ENCODE results near the gene TPSAB1. TPM values are rescaled to one million over a fixed set of nuclear protein-coding genes. Genes with fewer than 3 reads are reported as not detected.
"Not testable (repeated sequence)": the region's sequence is repeated elsewhere in the genome, so short reads cannot be mapped to it uniquely, and the experiment has no call there.

The TPSAB1 gene
- total RNA-seq, 1 experiment from 2014 or later = not detected

DNA sequence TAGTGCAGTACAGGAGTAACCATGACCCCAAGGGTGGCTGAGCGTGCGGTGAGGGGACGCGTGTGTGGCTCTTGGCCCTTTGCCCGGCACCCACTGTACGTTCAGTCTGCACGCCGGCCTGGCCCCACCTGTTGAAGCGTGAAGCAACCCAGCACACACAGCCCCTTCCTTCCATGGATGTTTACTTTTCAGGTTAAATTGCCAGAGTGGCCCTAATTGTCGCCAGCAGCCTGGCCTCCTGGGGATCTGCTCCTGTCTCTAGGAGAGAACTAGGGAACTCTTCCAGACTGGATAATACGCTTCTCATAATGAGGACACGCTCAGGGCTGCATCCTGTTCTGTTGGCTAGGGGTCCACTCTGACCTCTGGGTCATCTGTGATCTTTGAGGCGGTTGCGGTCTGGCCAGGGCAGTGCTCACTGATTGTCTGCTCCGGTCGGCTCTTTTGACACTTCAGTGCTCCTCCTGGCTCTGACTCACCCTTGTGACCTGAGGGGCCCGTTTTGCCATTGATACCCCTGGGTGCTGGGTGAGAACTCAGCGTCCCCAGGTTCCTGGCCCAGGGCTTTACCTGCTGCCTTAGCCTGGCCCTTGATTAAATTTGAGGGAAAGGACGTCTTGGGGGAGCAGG lies 43.2 kb upstream of the TPSAB1 start:
- no peaks in the 10 kb centered on the region for H4K20me1 ChIP-seq (ENCODE audit: insufficient read depth, low read depth, low read length)
- no peaks in the 10 kb centered on the region for H3K9me3 ChIP-seq (ENCODE audit: low read length)
- no peaks in the 10 kb centered on the region for H3K27me3 ChIP-seq (ENCODE audit: low read length)
- no peak overlapping the region for H2AFZ ChIP-seq (ENCODE audit: low read length)
- H3K4me3 ChIP-seq (ENCODE audit: low read length) = no peak overlapping the region
- no peak overlapping the region for H3K9ac ChIP-seq (ENCODE audit: low read length)
- no peak overlapping the region for H3K4me2 ChIP-seq (ENCODE audit: low read depth, low read length, poor library complexity, severe bottlenecking)
- H3K36me3 ChIP-seq (ENCODE audit: insufficient read depth, low read length) = no peaks in the 10 kb centered on the region
- H3K27ac ChIP-seq (ENCODE audit: low read length) = no peak overlapping the region
- no peak for DNase-seq
- no peaks in the 10 kb centered on the region for H3K9me2 ChIP-seq (replicated peaks; ENCODE audit: insufficient read depth, low read length)
- H3K79me2 ChIP-seq (ENCODE audit: low read length) = no peaks in the 10 kb centered on the region
- peaks cover 8% of the 10 kb centered on the region for H3K4me1 ChIP-seq (ENCODE audit: low read length)

DNA sequence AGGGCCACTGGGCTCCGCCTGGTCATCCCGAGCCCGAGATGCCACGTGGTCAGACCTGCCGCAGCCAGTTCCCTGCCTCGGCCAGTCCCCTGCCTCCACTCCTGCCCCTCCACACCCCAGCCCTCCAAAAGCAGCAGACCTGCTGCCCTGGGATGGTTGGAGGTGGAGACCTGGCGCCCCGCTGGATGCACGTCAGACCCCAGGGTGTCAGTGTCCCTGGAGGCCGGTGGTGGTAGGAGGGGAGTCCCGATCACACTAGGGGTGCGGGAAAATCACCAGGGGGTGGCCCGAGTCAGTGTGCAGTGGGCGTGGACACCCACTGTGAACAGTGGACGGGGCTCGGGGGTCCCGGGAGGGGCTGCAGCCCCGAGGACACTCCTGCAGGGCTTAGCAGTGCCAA lies 42.3 kb upstream of the TPSAB1 start:
- Histone ChIP-seq H3K9me2 (replicated peaks; ENCODE audit: insufficient read depth, low read length) (no peaks in the 10 kb centered on the region), H3K9ac (ENCODE audit: low read length) (no peak overlapping the region), H3K79me2 (ENCODE audit: low read length) (no peaks in the 10 kb centered on the region), H3K4me1 (ENCODE audit: low read length) (peaks cover 5% of the 10 kb centered on the region), H3K4me2 (ENCODE audit: low read depth, low read length, poor library complexity, severe bottlenecking) (no peak overlapping the region), H2AFZ (ENCODE audit: low read length) (no peak overlapping the region), H3K27ac (ENCODE audit: low read length) (no peak overlapping the region), H3K36me3 (ENCODE audit: insufficient read depth, low read length) (no peaks in the 10 kb centered on the region), H3K9me3 (ENCODE audit: low read length) (no peaks in the 10 kb centered on the region), H3K4me3 (ENCODE audit: low read length) (no peak overlapping the region), H3K27me3 (ENCODE audit: low read length) (no peaks in the 10 kb centered on the region), H4K20me1 (ENCODE audit: insufficient read depth, low read depth, low read length) (no peaks in the 10 kb centered on the region)
- no peak for DNase-seq

DNA sequence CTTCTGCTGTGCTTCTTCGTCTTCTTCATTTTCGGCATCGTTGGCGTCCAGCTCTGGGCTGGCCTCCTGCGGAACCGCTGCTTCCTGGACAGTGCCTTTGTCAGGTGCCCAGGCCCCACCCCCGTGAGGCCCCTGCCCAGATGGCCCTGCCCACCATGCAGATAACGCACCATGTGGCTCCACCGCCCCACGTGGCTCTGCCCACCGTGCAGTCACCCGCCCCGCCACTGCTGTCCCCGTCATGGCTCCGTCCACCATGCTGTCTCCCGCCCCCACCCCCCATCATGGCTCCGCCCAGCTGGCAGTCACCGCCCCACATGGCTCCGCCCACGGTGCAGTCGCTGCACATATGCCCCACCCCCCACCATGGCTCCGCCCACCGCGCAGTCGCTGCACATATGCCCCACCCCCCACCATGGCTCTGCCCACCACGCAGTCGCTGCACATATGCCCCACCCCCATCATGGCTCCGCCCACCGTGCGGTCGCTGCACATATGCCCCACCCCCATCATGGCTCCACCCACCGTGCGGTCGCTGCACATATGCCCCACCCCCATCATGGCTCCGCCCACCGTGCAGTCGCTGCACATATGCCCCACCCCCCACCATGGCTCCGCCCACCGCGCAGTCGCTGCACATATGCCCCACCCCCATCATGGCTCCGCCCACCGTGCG lies 41.7 kb upstream of the TPSAB1 start:
- H3K9me3 ChIP-seq (ENCODE audit: low read length); H3K36me3 ChIP-seq (ENCODE audit: insufficient read depth, low read length); H3K9me2 ChIP-seq (replicated peaks; ENCODE audit: insufficient read depth, low read length); H3K27me3 ChIP-seq (ENCODE audit: low read length); H3K9ac ChIP-seq (ENCODE audit: low read length); H3K4me1 ChIP-seq (ENCODE audit: low read length); H3K79me2 ChIP-seq (ENCODE audit: low read length); H3K4me3 ChIP-seq (ENCODE audit: low read length); H3K27ac ChIP-seq (ENCODE audit: low read length); H2AFZ ChIP-seq (ENCODE audit: low read length); H4K20me1 ChIP-seq (ENCODE audit: insufficient read depth, low read depth, low read length); H3K4me2 ChIP-seq (ENCODE audit: low read depth, low read length, poor library complexity, severe bottlenecking); DNase-seq: not testable (repeated sequence)

DNA sequence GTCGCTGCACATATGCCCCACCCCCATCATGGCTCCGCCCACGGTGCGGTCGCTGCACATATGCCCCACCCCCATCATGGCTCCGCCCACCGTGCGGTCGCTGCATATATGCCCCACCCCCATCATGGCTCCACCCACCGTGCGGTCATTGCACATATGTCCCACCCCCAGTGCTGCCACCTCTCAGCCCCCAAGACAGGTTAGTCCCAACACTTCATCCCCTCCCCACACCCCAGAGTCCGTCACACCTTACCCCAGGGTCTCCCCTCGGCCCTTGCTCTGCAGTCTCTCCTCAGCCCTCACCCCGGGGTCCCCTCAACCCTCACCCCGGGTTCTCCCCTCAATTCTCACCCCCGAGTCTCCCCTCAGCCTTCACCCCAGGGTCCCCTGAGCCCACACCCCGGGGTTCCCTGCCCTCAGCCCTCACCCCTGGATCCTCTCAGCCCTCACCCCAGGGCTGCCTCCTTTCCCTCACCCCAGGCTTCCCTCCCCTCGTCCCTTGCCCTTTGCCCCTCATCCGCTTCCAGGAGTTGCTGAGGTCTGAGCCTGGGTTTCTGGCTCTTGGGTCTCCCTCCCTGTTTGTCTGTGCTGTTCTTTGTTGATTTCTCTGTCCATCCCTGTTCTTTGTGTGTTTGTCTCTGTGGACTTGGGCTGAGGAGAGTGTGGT lies 41.0 kb upstream of the TPSAB1 start:
- H3K27ac ChIP-seq (ENCODE audit: low read length) = no peak overlapping the region
- no peaks in the 10 kb centered on the region for H4K20me1 ChIP-seq (ENCODE audit: insufficient read depth, low read depth, low read length)
- no peak for DNase-seq
- no peak overlapping the region for H2AFZ ChIP-seq (ENCODE audit: low read length)
- no peaks in the 10 kb centered on the region for H3K27me3 ChIP-seq (ENCODE audit: low read length)
- no peaks in the 10 kb centered on the region for H3K4me1 ChIP-seq (ENCODE audit: low read length)
- H3K4me3 ChIP-seq (ENCODE audit: low read length) = no peak overlapping the region
- H3K9me2 ChIP-seq (replicated peaks; ENCODE audit: insufficient read depth, low read length) = no peaks in the 10 kb centered on the region
- H3K36me3 ChIP-seq (ENCODE audit: insufficient read depth, low read length) = no peaks in the 10 kb centered on the region
- no peaks in the 10 kb centered on the region for H3K79me2 ChIP-seq (ENCODE audit: low read length)
- no peak overlapping the region for H3K4me2 ChIP-seq (ENCODE audit: low read depth, low read length, poor library complexity, severe bottlenecking)
- H3K9me3 ChIP-seq (ENCODE audit: low read length) = no peaks in the 10 kb centered on the region
- H3K9ac ChIP-seq (ENCODE audit: low read length) = no peak overlapping the region

DNA sequence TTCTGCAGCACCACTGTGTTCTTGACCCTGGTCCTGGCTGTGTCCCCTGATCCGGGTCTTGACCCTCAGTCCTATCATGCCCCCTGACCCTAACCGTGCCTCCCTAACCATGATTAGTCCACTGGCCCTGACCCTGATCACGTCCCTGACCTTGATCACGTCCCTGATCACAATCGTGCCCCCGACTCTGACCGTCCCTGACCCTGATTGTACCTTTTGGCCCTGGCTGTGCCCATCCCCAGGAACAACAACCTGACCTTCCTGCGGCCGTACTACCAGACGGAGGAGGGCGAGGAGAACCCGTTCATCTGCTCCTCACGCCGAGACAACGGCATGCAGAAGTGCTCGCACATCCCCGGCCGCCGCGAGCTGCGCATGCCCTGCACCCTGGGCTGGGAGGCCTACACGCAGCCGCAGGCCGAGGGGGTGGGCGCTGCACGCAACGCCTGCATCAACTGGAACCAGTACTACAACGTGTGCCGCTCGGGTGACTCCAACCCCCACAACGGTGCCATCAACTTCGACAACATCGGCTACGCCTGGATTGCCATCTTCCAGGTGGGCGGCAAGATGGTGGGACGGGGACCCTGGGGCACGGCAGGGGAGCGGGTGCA lies 40.4 kb upstream of the TPSAB1 start:
- no peak overlapping the region for H3K4me3 ChIP-seq (ENCODE audit: low read length)
- no peak for DNase-seq
- H3K27me3 ChIP-seq (ENCODE audit: low read length) = no peaks in the 10 kb centered on the region
- no peaks in the 10 kb centered on the region for H3K4me1 ChIP-seq (ENCODE audit: low read length)
- no peak overlapping the region for H2AFZ ChIP-seq (ENCODE audit: low read length)
- H3K36me3 ChIP-seq (ENCODE audit: insufficient read depth, low read length) = no peaks in the 10 kb centered on the region
- no peaks in the 10 kb centered on the region for H3K9me2 ChIP-seq (replicated peaks; ENCODE audit: insufficient read depth, low read length)
- H4K20me1 ChIP-seq (ENCODE audit: insufficient read depth, low read depth, low read length) = no peaks in the 10 kb centered on the region
- H3K9me3 ChIP-seq (ENCODE audit: low read length) = no peaks in the 10 kb centered on the region
- no peak overlapping the region for H3K4me2 ChIP-seq (ENCODE audit: low read depth, low read length, poor library complexity, severe bottlenecking)
- H3K9ac ChIP-seq (ENCODE audit: low read length) = no peak overlapping the region
- no peaks in the 10 kb centered on the region for H3K79me2 ChIP-seq (ENCODE audit: low read length)
- no peak overlapping the region for H3K27ac ChIP-seq (ENCODE audit: low read length)

DNA sequence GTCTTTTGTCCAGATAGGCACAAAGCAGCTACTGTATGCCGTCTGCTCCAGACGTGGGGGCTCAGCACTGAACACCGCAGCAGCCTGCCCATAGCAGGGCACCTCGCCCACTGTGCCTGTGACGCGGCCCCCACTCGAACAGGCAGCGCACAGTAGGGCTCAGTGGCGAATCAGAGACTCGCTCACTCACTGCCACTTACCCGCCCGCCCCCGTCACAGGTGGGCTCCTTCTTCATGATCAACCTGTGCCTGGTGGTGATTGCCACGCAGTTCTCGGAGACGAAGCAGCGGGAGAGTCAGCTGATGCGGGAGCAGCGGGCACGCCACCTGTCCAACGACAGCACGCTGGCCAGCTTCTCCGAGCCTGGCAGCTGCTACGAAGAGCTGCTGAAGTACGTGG lies 39.1 kb upstream of the TPSAB1 start:
- no peak overlapping the region for H3K9ac ChIP-seq (ENCODE audit: low read length)

DNA sequence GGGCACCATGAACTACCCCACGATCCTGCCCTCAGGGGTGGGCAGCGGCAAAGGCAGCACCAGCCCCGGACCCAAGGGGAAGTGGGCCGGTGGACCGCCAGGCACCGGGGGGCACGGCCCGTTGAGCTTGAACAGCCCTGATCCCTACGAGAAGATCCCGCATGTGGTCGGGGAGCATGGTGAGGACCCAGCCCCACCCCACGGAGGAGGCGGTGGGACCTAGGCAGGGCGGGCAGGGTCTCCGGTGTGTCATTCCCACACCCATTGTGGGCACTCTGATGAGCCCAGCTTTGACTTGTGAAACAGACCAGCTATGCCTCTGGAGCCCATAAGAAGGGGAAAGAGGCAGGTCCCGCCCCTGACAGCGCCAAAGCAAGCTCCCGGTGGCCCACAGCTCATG lies 38.2 kb upstream of the TPSAB1 start:
- Histone ChIP-seq H3K27me3 (ENCODE audit: low read length) (no peaks in the 10 kb centered on the region), H3K36me3 (ENCODE audit: insufficient read depth, low read length) (no peaks in the 10 kb centered on the region), H4K20me1 (ENCODE audit: insufficient read depth, low read depth, low read length) (no peaks in the 10 kb centered on the region), H3K9me3 (ENCODE audit: low read length) (no peaks in the 10 kb centered on the region), H3K4me3 (ENCODE audit: low read length) (no peak overlapping the region), H3K27ac (ENCODE audit: low read length) (no peak overlapping the region), H3K4me1 (ENCODE audit: low read length) (no peaks in the 10 kb centered on the region), H3K9me2 (replicated peaks; ENCODE audit: insufficient read depth, low read length) (no peaks in the 10 kb centered on the region), H2AFZ (ENCODE audit: low read length) (no peak overlapping the region), H3K4me2 (ENCODE audit: low read depth, low read length, poor library complexity, severe bottlenecking) (no peak overlapping the region), H3K79me2 (ENCODE audit: low read length) (no peaks in the 10 kb centered on the region), H3K9ac (ENCODE audit: low read length) (no peak overlapping the region)
- DNase-seq = no peak

More for the DNA sequence above, 39.1 kb upstream of the TPSAB1 start:
- Histone ChIP-seq H3K4me2 (ENCODE audit: low read depth, low read length, poor library complexity, severe bottlenecking) (no peak overlapping the region), H3K79me2 (ENCODE audit: low read length) (no peaks in the 10 kb centered on the region), H3K9me3 (ENCODE audit: low read length) (no peaks in the 10 kb centered on the region), H3K4me1 (ENCODE audit: low read length) (no peaks in the 10 kb centered on the region), H3K9me2 (replicated peaks; ENCODE audit: insufficient read depth, low read length) (no peaks in the 10 kb centered on the region), H4K20me1 (ENCODE audit: insufficient read depth, low read depth, low read length) (no peaks in the 10 kb centered on the region), H3K27ac (ENCODE audit: low read length) (no peak overlapping the region), H3K27me3 (ENCODE audit: low read length) (no peaks in the 10 kb centered on the region), H2AFZ (ENCODE audit: low read length) (no peak overlapping the region), H3K36me3 (ENCODE audit: insufficient read depth, low read length) (no peaks in the 10 kb centered on the region), H3K4me3 (ENCODE audit: low read length) (no peak overlapping the region)
- DNase-seq = no peak

DNA sequence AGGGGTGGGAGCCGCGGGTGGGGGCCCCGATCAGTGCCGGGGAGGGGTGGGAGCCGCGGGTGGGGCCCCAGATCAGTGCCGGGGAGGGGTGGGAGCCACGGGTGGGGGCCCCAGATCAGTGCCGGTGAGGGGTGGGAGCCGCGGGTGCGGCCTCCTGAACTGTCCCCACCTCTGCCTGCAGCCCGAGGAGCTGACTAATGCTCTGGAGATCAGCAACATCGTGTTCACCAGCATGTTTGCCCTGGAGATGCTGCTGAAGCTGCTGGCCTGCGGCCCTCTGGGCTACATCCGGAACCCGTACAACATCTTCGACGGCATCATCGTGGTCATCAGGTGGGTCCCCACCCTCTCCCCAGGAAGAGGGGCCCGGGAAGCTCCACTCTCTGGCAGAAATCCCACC lies 35.6 kb upstream of the TPSAB1 start:
- H3K9me2 ChIP-seq (replicated peaks; ENCODE audit: insufficient read depth, low read length) = no peaks in the 10 kb centered on the region
- H3K27ac ChIP-seq (ENCODE audit: low read length) = no peak overlapping the region
- no peak overlapping the region for H3K4me3 ChIP-seq (ENCODE audit: low read length)
- no peak for DNase-seq
- H3K4me2 ChIP-seq (ENCODE audit: low read depth, low read length, poor library complexity, severe bottlenecking) = no peak overlapping the region
- H3K36me3 ChIP-seq (ENCODE audit: insufficient read depth, low read length) = no peaks in the 10 kb centered on the region
- no peak overlapping the region for H3K9ac ChIP-seq (ENCODE audit: low read length)
- no peaks in the 10 kb centered on the region for H4K20me1 ChIP-seq (ENCODE audit: insufficient read depth, low read depth, low read length)
- no peaks in the 10 kb centered on the region for H3K27me3 ChIP-seq (ENCODE audit: low read length)
- H3K79me2 ChIP-seq (ENCODE audit: low read length) = no peaks in the 10 kb centered on the region
- no peaks in the 10 kb centered on the region for H3K9me3 ChIP-seq (ENCODE audit: low read length)
- H3K4me1 ChIP-seq (ENCODE audit: low read length) = no peaks in the 10 kb centered on the region
- no peak overlapping the region for H2AFZ ChIP-seq (ENCODE audit: low read length)
